Myocyte (in vitro differentiated cells): ENCODE measurements around the gene NPBWR2. TPM values are rescaled to one million over a fixed set of nuclear protein-coding genes. Genes with fewer than 3 reads are reported as not detected.
"Not testable (repeated sequence)": the region's sequence is repeated elsewhere in the genome, so short reads cannot be mapped to it uniquely, and the experiment has no call there.

Experiments
- DNase-seq: peaks from one replicate; pipeline ENCODE4 v3.0.0-alpha.2; 2012; ENCODE audit warnings: low read depth
- total RNA-seq: library from RNA; depleted of rRNA; stranded (reverse); fragments of >200 nt; gene quantifications from 2 replicates; pipeline ENCODE4 v1.2.3, GENCODE V29; 2014

Gene NPBWR2
- total RNA-seq, 1 donor from 2014 or later: not detected

GRCh38 chr20:64087226-64087825, 20.0 kb downstream of the NPBWR2 start:
- DNase-seq: not testable (repeated sequence)

DNA sequence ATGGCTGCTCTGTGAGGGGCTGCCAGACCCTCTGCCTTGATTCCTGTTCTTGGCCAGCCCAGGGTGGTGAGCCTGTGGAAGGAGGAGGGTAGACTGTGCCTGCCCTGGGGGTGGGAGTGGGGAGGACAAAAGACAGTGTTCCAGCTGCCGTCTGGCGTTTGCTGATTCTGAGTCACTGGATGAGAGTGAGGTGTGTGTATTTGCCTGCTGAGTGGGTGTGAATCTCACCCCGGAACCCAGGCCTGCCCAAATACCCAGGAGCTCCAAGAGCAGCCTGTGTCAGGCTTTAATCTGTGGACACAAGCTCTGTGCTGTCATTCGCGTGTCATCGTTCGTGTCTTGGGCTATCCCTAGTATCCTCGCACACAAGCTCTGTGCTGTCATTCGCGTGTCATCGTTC, 20.6 kb downstream of the NPBWR2 start:
- no peak for DNase-seq

GRCh38 chr20:64084685-64085152, 22.6 kb downstream of the NPBWR2 start:
- no peak for DNase-seq

DNA sequence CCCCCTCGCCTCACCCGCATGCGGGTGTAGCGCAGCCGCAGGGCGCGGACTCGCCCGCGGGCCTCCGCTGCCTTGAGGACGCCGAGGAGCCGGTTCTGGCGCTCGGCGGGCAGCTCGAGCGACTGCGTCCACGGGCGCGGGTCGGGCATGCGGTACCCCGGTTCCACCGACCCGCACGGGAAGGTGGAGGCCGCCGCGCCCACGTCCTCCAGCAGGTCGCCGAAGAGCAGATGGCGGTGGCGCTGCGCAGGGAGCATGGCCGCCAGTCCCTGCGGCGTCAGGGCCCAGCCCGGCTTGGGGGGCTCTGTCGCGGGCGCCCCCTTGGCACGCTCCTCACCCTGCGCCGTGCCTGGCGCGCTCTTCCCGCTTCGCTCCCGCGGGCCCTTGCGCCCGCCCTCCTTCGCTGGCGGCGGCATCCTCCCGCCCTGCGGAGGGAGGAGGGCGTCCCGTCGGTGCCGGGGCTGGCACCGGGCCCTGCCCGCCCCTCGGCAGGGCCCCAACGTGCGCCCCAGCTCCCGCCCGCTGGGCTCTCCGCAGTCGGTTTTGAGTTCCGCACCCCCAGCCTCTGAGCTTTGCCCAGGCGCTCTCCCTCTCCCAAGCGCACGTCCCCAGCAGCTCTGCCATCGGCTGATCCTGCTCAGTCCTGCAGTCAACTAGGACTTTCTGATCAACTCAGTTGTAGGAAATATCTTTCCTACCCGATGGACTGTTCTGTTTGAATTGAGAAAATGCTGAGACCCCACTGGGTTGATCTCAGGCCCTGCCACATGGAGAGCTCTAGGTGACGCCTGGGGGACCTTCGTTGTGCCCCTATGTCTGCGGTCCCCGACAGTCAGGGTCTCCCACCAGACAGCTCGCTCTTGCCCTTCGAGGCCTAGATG, 23.3 kb downstream of the NPBWR2 start, which contains the start of gene LKAAEAR1:
Gene LKAAEAR1, minus strand, starts transcription at position 595 of the 881 bp plus-strand sequence. Its CDS starts 179 bp downstream, at position 416.
- no peak for DNase-seq

- peak; percentile 62 for DNase-seq
These were observed 24.0 kb downstream of the NPBWR2 start for GRCh38 chr20:64083378-64083803.

- DNase-seq: no peak
These were observed 24.5 kb downstream of the NPBWR2 start for GRCh38 chr20:64082820-64083377.

GRCh38 chr20:64082126-64082731, 25.1 kb downstream of the NPBWR2 start:
- DNase-seq: no peak

DNA sequence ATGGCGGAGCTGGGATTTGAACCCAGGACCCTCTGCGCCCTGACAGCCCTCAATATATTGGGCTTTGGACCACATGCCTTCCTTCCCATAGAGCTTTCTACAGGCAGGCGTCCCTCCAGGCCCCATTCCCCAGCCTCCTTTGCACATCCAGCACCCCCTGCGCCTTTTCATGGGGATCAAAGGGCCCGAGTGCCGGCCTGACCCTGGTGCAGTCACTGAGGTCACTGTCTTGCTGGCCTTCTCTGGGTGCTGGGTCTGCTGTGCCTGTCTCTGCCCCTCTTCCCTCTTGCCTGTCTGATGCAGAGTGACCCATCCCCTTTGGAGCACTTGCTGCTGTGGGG, 25.8 kb downstream of the NPBWR2 start:
- no peak for DNase-seq

DNA sequence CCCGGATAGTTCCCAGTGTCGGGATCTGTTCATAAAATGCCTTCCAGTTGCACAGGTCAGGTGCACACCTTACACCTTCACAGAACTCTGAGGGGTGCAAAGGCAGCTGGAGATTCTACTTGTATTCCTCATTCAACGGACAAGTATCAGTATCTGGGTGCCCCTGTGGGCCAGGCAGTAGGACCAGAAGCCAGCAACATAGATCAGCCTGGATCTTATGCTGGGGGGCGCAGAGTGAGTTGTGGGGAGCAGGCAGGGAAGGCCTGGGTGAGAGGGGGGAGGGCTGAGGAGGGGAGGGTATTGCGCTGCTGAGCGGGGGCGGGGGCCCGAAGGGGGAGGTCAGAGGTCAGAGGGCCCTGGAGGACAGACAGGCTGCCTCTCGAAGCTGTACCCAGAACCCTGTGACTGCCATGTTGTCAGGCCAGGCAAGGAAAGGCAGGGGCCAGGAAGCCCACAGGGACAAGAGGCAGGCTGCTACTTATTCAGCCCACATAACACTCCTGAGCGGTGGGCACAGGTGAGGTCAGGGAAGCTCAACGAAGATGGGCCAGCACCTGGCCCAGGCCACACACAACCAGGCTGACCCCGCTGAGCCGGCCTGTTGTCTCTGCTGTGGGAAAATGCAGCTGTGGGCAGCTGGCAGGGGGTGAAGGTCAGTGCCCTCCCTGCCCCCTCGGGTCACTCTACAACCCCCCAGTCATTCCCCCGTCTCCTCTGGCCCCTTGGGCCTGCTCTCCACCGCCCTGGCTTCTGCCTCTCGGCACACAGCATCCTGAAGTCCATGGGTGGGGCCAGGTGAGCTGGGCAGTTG, 26.3 kb downstream of the NPBWR2 start:
- no peak for DNase-seq

DNA sequence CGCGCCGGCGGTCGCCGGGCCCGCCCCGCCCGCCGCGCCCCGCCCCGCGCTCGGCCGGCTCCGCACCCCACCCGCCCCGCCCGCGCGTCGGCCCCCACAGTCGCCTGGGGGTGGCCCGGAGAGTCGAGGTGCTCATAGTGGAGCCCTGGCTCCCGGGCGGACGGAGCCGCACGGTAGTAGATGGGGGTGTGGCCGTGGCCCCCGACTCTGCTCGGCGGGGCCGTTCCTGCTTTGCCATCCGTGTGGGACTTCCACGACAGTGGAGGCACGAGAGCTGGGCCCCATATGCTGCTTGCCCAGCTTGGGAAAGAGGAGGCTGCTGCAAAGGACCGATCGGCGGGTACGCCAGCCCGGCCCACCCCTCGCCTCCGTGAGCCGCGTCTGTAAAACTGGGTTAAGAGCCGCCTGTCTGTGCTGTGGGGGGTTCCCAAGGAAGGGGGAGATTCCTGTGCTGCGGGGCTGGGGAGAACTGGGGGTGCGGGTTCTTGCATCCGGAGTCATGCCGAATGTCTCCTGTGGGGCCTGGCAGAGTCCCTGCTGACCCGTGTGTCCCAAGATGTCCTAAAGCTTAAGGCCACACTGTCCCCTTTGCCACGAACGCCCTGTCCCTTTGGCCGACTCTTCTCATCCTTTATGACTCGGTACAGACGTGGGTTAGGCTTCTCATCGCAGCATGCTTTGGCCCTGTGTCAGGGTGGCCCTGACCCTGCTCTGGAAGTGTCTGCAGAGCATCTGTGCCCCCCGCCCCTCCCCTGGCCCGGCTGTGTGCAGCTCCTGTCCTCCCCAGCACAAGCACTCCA, 27.2 kb downstream of the NPBWR2 start, which contains the start of gene OPRL1:
Gene OPRL1, plus strand, starts transcription at position 70 of the 800 bp plus-strand sequence. CDS start 12,639 bp downstream, outside the sequence.
- peak; percentile 22 for DNase-seq

DNA sequence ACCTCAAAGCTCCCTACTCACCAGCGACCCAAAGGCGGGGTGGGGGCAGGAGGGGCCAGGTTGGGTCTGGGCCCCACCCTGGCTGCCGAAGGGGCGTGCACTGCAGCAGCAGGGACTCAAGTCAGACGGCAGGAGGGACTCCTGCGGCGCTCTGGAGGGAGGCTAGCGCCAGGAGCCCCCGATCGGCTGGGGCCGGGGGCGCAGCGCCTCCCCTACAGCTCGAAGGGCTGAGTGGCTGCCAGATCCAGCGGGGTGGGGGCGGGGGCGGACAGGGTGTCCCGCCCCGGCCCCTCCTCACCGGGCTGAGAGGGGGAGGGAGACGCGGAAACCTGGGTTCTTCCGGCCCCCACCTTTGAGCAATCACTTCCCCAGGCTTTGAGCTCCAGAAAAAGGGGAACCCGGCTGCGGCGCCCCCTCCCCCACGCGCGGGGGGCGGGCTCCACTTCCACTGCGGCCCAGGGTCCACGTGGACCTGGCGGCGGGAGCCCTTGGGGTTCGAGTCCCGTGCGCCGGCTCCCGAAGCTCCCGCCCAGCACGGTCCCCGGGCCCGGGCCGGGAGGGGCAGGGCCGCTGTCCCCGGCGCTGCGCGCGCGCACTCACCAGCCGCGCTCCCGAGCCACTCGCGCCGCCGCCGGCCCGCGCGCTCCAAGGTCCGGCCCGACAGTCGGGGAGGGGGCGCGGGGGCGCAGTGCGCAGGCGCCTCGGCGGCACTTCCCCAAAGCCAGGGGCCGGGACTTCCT, 27.9 kb downstream of the NPBWR2 start, which contains the start of gene RGS19:
Gene RGS19, minus strand, starts transcription at position 246 of the 740 bp plus-strand sequence. CDS start 2,632 bp downstream, outside the sequence.
- peak; percentile 67 for DNase-seq

DNA sequence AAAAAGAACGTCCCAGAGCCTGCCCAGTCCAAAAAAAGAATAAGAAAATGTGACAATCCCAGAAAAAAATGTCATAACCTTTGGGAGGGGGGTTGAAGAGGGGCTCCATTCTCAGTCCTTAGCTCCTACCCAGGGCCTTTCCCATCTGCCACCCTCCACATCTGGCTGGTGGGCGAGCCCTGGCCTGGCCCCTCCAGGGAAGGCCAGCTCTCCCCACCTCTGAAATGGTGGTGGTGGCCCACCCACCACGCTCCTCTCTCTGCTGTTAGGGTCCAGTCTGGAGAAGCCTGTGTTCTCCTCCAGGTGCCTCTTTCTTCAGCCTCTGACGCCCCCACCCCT, 28.5 kb downstream of the NPBWR2 start:
- no peak for DNase-seq

DNA sequence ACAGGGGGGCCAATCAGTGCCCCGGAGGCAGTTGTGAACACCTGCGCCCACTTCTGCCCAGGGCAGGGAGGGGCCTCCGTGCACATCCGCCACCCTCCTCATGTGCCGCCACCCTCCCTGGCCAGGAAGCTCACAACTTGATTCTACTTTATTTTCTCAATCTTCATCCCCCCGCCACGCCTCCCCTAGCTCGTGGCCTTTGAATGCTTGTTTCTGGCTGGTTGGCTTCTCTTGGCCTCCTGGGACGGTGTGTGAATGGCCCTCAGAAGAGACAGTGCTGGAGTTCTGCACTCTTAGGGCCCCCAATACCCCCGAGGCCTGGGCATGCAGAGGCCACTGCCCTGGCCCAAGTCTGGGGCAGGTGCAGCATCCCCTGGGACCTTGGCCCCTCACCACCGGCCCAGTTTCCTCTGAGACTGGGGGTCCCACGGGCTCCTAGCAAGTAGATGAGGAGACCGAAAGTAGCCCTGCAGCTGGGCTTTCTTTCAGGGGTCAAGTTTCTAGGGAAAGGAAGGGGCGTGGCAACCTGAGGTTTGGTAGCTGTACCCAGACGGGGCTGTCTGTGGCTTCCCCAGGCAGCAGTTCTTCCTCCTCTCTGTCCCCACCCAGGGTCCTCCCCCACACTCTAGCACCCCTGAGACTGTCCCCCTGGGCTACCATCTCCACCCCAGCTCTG, 29.4 kb downstream of the NPBWR2 start:
- DNase-seq: peak; percentile 34

- DNase-seq: no peak
These were observed 29.9 kb downstream of the NPBWR2 start for GRCh38 chr20:64077541-64077875.

DNA sequence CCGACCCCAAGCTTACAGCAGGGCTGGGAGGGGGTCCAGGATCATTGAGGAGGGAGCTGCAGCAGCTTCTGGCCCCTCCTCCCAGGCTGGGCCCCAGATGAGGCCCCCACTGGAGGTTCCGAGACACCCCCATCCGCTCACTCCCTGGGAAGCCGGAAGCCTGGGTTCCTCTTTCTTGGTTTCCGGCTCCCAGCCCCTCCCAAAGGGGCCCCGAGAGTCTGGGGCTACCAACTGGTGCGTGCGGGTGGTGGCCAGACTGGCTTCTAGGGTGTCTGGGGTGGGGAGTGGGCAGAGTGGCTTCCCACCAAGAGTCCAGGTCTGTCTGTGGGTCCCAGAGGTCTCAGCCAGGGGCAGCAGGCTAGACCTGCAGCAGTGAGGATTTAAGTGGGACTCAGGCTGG, 30.3 kb downstream of the NPBWR2 start:
- no peak for DNase-seq

DNA sequence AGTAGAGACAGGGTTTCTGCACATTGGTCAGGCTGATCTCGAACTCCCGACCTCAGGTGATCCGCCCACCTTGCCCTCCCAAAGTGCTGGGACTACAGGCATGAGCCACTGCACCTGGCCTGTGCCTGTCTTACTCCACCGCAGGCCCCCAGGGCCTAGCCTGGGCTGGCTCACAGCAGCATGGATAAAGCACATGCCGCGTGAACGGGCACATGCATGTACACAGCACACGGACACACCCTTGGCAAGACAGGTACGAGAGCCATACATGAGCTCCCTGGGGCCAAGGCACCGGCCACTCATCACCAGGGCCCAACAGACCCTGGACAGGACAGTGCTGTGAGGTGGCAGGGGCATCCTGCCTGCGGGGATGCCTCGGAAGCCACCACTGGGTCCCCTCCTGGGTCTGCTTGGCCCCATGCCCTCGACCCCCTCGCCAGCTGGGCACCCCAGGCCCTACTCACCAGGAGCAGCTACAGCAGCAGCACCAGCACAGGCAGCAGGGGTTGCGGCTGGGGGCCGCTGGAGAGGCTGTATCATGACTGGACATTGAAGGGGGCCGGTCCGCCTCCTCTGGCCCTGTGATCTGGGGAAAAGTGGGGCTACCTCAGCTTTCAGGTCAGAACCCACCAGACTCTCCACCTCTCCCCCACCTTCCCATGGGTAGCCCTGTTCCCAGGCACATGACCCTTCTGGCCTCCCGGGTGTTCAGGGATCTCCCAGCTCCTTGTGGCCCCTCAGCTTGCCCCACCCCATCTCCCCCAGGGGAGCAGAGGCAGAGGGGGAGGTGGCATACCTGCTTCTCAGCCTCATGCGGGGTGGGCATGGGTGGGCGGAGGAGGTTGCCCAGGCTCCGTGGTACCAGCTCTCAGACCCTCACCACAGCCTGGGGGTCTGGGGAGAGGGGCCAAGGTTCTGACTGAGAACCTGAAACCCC, 31.0 kb downstream of the NPBWR2 start:
- DNase-seq: no peak

- DNase-seq: no peak
These were observed 31.8 kb downstream of the NPBWR2 start for GRCh38 chr20:64075556-64075955.

GRCh38 chr20:64074963-64075362, 32.4 kb downstream of the NPBWR2 start:
- no peak for DNase-seq
